Endodermal cell (in vitro differentiated cells): ENCODE results near the gene TAOK2. TPM values are rescaled to one million over a fixed set of nuclear protein-coding genes. Genes with fewer than 3 reads are reported as not detected.

ENCODE experiments used
- DNase-seq: peaks from one replicate; pipeline ENCODE4 v3.0.0-alpha.2; 2017
- H3K27ac ChIP-seq: 2 replicates; pipeline ENCODE4 v1.5.1; 2013; ENCODE audit warnings: mild to moderate bottlenecking, low read depth, low read length, moderate library complexity
- H3K27me3 ChIP-seq: 2 replicates; pipeline ENCODE4 v1.6.1; 2013; ENCODE audit warnings: mild to moderate bottlenecking, low read length, moderate library complexity; ENCODE audit not compliant: insufficient read depth, control insufficient read depth, poor library complexity, severe bottlenecking
- H3K36me3 ChIP-seq: 2 replicates; pipeline ENCODE4 v1.7.0; 2013; ENCODE audit warnings: mild to moderate bottlenecking, low read length, moderate library complexity; ENCODE audit not compliant: control insufficient read depth, insufficient read depth
- H3K4me1 ChIP-seq: one replicate; pipeline ENCODE4 v1.7.0; 2013; ENCODE audit warnings: low read length; ENCODE audit not compliant: control insufficient read depth, insufficient read depth
- H3K4me3 ChIP-seq: 2 replicates; pipeline ENCODE4 v1.5.1; 2013; ENCODE audit warnings: mild to moderate bottlenecking, low read length, moderate library complexity
- H3K9ac ChIP-seq: 2 replicates; pipeline ENCODE4 v1.6.1; 2013; ENCODE audit warnings: mild to moderate bottlenecking, low read length, moderate library complexity; ENCODE audit not compliant: poor library complexity, severe bottlenecking; ENCODE audit errors: extremely low read depth
- H3K9me3 ChIP-seq: 2 replicates; pipeline ENCODE4 v1.6.1; 2013; ENCODE audit warnings: mild to moderate bottlenecking, low read length, moderate library complexity; ENCODE audit not compliant: control insufficient read depth
- H3K27ac Mint-ChIP-seq: 2 replicates; pipeline ENCODE4 v1.8.0; 2020; ENCODE audit warnings: mixed read lengths
- H3K27me3 Mint-ChIP-seq: 2 replicates; pipeline ENCODE4 v1.8.0; 2021; ENCODE audit warnings: mild to moderate bottlenecking, mixed read lengths; ENCODE audit not compliant: insufficient read depth
- H3K36me3 Mint-ChIP-seq: 2 replicates; pipeline ENCODE4 v1.8.0; 2020; ENCODE audit warnings: low read depth, mixed read lengths
- H3K4me1 Mint-ChIP-seq: 2 replicates; pipeline ENCODE4 v1.8.0; 2020; ENCODE audit warnings: mixed read lengths
- H3K4me3 Mint-ChIP-seq: 2 replicates; pipeline ENCODE4 v1.8.0; 2020; ENCODE audit warnings: mild to moderate bottlenecking, moderate library complexity, mixed read lengths
- H3K9me3 Mint-ChIP-seq: 2 replicates; pipeline ENCODE4 v1.8.0; 2020; ENCODE audit warnings: mild to moderate bottlenecking, mixed read lengths
- CTCF ChIP-seq: fragments of 200-600 bp; sonication (generic); conservative IDR thresholded peaks from 2 replicates; pipeline ENCODE4 v1.5.0; 2021; ENCODE audit warnings: antibody characterized with exemption, mild to moderate bottlenecking
- WGBS, 2 experiments: methylation state at CpG; one replicate each; pipeline versions ENCODE4 v1.1.5 to v1.1.7; 2013; ENCODE audit warnings: missing lambda C conversion rate in 2 of 2, mixed read lengths in 1 of 2; ENCODE audit not compliant: insufficient coverage in 1 of 2, insufficient read length in 1 of 2; 5-methylcytosine and 5-hydroxymethylcytosine counted together
- total RNA-seq, 2 donors: library from RNA; stranded (reverse); fragmentation: NEBNext Ultra II Directional in 1 of 2; extraction: Animal tissue kit (Norgen Biotek cat#: 25700) in 1 of 2; gene quantifications; 2 replicates in 1 of 2; 3 replicates in 1 of 2; pipeline ENCODE4 v1.2.1, GENCODE V29; 2021

TAOK2 gene
- total RNA-seq, 2 donors from 2014 or later, result 44.6 to 50.2 TPM

- H3K4me3 Mint-ChIP-seq, result no peak overlapping the region
- no peak for TF ChIP-seq CTCF
- no peaks in the 10 kb centered on the region for H3K27me3 Mint-ChIP-seq
- H3K9me3 Mint-ChIP-seq, result no peaks in the 10 kb centered on the region
- H3K4me3 ChIP-seq, result no peak overlapping the region
- 96 to 97% methylated on average over 14 to 35 of the region's 35 CpGs for WGBS, 2 experiments
- no peak overlapping the region for H3K9ac ChIP-seq
- peaks cover 54% of the 10 kb centered on the region for H3K36me3 ChIP-seq
- H3K4me1 Mint-ChIP-seq, result peaks cover 7% of the 10 kb centered on the region
- no peaks in the 10 kb centered on the region for H3K9me3 ChIP-seq
- no peaks in the 10 kb centered on the region for H3K27me3 ChIP-seq
- H3K27ac ChIP-seq, result no peak overlapping the region
- peaks cover 38% of the 10 kb centered on the region for H3K36me3 Mint-ChIP-seq
- no peak for DNase-seq
- no peaks in the 10 kb centered on the region for H3K4me1 ChIP-seq
- no peak overlapping the region for H3K27ac Mint-ChIP-seq
Observed at GRCh38 chr16:29990883-29991570, 17.4 kb downstream of the TAOK2 start.

- no peaks in the 10 kb centered on the region for H3K27me3 Mint-ChIP-seq
- no peaks in the 10 kb centered on the region for H3K9me3 ChIP-seq
- 95 to 100% methylated on average over 1 to 4 of the region's 5 CpGs for WGBS, 2 experiments
- H3K9ac ChIP-seq, result no peak overlapping the region
- peaks cover 49% of the 10 kb centered on the region for H3K36me3 ChIP-seq
- H3K4me1 Mint-ChIP-seq, result peaks cover 7% of the 10 kb centered on the region
- H3K9me3 Mint-ChIP-seq, result no peaks in the 10 kb centered on the region
- H3K27me3 ChIP-seq, result no peaks in the 10 kb centered on the region
- no peaks in the 10 kb centered on the region for H3K4me1 ChIP-seq
- H3K4me3 Mint-ChIP-seq, result no peak overlapping the region
- H3K27ac ChIP-seq, result no peak overlapping the region
- TF ChIP-seq CTCF, result no peak
- H3K27ac Mint-ChIP-seq, result no peak overlapping the region
- DNase-seq, result no peak
- peaks cover 33% of the 10 kb centered on the region for H3K36me3 Mint-ChIP-seq
- no peak overlapping the region for H3K4me3 ChIP-seq
Observed at GRCh38 chr16:29991571-29991904, 17.9 kb downstream of the TAOK2 start.

DNA sequence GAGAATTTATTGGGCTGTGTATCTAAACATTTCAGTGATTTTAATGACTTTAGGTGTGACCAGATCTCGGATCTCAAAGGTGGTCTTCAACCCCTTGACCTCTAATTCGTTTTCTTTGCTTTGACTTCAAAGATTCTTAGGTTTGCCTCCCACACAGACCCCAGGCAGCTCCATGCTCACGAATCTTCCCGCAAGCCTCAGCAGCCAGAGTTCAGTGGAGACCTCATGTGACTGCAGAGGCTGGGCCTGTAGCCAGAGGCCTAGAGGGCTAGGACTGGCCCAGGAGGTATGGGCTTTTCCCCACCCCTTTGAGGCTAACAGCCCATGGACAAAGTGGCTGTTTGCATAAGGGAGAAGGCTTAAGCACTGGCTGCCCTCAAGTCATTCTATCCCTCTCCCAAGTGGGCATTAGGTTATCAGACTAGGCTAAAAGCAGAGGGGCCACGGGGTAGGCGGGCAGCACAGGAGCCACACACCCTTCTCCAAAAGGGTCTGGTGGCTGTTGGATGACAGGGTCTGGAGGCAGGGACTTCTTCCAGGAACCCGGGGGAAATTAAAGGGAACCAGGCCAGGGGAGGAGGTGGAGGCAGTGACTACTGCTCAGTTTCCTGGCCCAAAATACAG, 18.8 kb downstream of the TAOK2 start:
- no peak overlapping the region for H3K4me3 ChIP-seq
- H3K27ac Mint-ChIP-seq, result no peak overlapping the region
- H3K9me3 Mint-ChIP-seq, result no peaks in the 10 kb centered on the region
- H3K4me3 Mint-ChIP-seq, result no peak overlapping the region
- no peaks in the 10 kb centered on the region for H3K27me3 Mint-ChIP-seq
- no peak overlapping the region for H3K9ac ChIP-seq
- no peak for DNase-seq
- H3K27me3 ChIP-seq, result no peaks in the 10 kb centered on the region
- no peak overlapping the region for H3K27ac ChIP-seq
- TF ChIP-seq CTCF, result no peak
- WGBS, 2 experiments, result 83% methylated on average over 5 to 7 of the region's 7 CpGs
- H3K36me3 ChIP-seq, result peaks cover 46% of the 10 kb centered on the region
- no peaks in the 10 kb centered on the region for H3K9me3 ChIP-seq
- no peaks in the 10 kb centered on the region for H3K4me1 ChIP-seq
- peaks cover 7% of the 10 kb centered on the region for H3K4me1 Mint-ChIP-seq
- H3K36me3 Mint-ChIP-seq, result peaks cover 37% of the 10 kb centered on the region
